BLaER1 (cell line): ENCODE measurements around the gene ANO2.
"Not testable (repeated sequence)": the region's sequence is repeated elsewhere in the genome, so short reads cannot be mapped to it uniquely, and the experiment has no call there.

Experiments used
- H3K27ac ChIP-seq: shearing (Covaris generic); formaldehyde crosslinking; 2 replicates; pipeline ENCODE4 v1.8.1; 2022
- H3K27me3 ChIP-seq: shearing (Covaris generic); formaldehyde crosslinking; 2 replicates; pipeline ENCODE4 v1.8.1; 2022
- H3K36me3 ChIP-seq: shearing (Covaris generic); formaldehyde crosslinking; 2 replicates; pipeline ENCODE4 v1.8.1; 2022
- H3K4me1 ChIP-seq: shearing (Covaris generic); formaldehyde crosslinking; 2 replicates; pipeline ENCODE4 v1.8.1; 2022
- H3K4me2 ChIP-seq: shearing (Covaris generic); formaldehyde crosslinking; 2 replicates; pipeline ENCODE4 v1.8.1; 2022
- H3K4me3 ChIP-seq: shearing (Covaris generic); formaldehyde crosslinking; 2 replicates; pipeline ENCODE4 v1.8.1; 2022
- H3K9ac ChIP-seq: shearing (Covaris generic); formaldehyde crosslinking; 2 replicates; pipeline ENCODE4 v1.8.1; 2022
- H3K9me3 ChIP-seq: shearing (Covaris generic); formaldehyde crosslinking; 2 replicates; pipeline ENCODE4 v1.8.1; 2022
- H4K20me1 ChIP-seq: shearing (Covaris generic); formaldehyde crosslinking; 2 replicates; pipeline ENCODE4 v1.8.1; 2022
- Cebpa-rat ChIP-seq: shearing (Covaris generic); IDR thresholded peaks from 2 replicates; pipeline ENCODE4 v1.8.1; 2022

ANO2 gene

DNA sequence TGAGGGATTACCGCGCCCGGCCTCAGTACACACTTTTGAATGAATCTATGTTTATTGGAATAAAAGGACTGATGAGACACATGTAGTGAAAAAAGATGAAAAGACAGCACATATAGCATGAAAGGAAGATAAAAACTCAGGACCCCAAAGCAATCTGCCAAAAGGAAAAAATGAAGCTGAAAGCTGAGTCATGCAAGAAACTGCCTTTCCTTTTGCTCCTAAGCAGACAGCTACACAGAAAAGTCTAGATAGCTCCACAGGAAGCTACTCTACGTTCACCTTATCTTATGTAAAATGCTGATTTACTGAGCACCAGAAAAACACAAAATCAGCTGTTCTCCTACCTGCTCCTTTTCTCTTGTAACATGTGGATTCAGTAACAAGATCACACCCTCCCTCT lies 384.8 kb downstream of the ANO2 start:
- Histone ChIP-seq H3K9me3 (no peaks in the 10 kb centered on the region), H3K9ac (no peak overlapping the region), H3K27ac (no peak overlapping the region), H3K27me3 (no peaks in the 10 kb centered on the region), H3K4me3 (no peak overlapping the region), H4K20me1 (no peaks in the 10 kb centered on the region), H3K36me3 (no peaks in the 10 kb centered on the region), H3K4me2 (no peak overlapping the region), H3K4me1 (no peaks in the 10 kb centered on the region)
- no peak for TF ChIP-seq Cebpa-rat

DNA sequence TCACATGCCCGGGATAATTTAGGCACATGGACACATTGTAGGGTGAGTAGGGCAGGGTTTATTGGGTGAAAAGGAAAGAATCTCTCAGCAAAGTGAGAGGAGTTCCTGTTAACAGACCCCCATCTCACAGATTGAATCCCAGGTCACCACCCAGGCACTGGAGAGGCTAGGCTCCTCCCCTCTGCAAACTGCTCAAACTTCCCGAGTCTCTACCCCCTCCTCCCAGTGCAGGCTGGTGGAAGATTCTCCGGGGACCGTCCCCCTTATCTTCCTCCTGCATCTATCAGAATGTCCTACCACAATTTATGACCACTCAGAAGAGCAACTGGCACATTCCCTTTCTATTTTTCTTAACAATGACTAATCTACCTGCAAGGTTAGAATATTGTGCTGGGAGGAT lies 387.2 kb downstream of the ANO2 start:
- H3K27me3 ChIP-seq: no peaks in the 10 kb centered on the region
- no peaks in the 10 kb centered on the region for H4K20me1 ChIP-seq
- no peaks in the 10 kb centered on the region for H3K4me1 ChIP-seq
- no peak overlapping the region for H3K4me2 ChIP-seq
- no peak overlapping the region for H3K4me3 ChIP-seq
- H3K9me3 ChIP-seq: no peaks in the 10 kb centered on the region
- H3K36me3 ChIP-seq: no peaks in the 10 kb centered on the region
- TF ChIP-seq Cebpa-rat: no peak
- H3K27ac ChIP-seq: no peak overlapping the region
- no peak overlapping the region for H3K9ac ChIP-seq

DNA sequence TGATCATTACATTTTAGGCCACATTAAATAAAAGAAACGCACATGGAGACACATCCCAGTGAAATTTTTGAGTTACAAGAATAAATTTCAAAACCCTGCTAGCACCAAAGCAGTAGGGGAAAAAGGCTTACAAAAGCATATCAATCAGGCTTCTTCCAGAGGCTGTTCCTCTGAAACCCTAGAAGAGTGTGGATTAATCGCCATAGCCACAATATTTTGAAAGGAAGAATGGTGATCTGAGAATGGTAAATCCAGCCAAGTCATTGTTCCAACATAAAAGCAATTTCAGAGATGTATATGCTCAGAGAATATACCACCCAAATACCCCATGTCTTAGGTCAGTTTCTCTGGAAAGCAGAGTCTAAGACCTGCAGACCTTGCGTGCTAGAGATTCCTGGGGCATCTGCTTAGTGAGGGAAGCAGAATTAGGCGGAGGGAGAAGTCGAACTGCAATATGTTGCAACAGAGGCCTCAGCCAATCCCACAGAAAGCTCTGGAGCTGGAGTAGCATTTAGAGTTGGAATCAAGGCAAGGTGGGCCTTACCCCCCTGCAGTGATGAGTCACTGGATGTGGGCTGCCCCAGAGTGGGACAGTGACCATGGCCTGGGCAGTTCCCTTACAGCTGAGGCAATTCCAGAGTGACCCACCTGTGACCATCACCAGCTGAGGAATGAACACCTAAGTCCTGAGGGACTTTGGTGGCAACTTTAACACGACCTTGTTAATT lies 387.9 kb downstream of the ANO2 start:
- Histone ChIP-seq H3K27me3 (no peaks in the 10 kb centered on the region), H4K20me1 (no peaks in the 10 kb centered on the region), H3K4me2 (no peak overlapping the region), H3K4me3 (no peak overlapping the region), H3K9ac (no peak overlapping the region), H3K36me3 (no peaks in the 10 kb centered on the region), H3K9me3 (no peaks in the 10 kb centered on the region), H3K27ac (no peak overlapping the region), H3K4me1 (no peaks in the 10 kb centered on the region)
- no peak for TF ChIP-seq Cebpa-rat

DNA sequence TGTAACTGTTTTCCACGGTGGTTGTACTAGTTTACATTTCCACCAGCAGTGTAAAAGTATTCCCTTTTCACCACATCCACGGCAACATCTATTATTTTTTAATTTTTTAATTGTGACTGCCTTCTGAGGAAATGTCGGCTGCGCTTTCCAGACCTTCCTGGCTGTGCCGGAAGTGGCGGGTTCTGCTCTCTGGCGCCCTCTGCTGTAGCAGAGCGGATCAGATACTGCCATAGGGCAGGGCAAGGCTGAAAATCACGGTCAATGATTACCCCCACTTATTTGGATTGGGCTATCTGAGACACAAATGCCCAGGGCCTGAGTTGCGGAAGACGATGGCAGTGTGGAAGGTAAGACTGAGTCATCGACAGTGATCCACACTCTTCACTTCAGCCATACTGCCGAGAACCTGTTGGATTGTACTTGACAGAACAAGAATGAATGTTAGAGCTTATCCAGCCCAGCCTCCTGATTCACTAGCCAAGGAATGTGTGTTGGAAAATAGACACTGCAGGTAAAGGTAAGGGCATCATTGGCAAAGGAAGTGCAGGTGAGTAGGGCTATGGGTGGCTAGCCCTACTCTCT lies 388.9 kb downstream of the ANO2 start:
- H3K9ac ChIP-seq: no peak overlapping the region
- no peak overlapping the region for H3K27ac ChIP-seq
- H4K20me1 ChIP-seq: no peaks in the 10 kb centered on the region
- TF ChIP-seq Cebpa-rat: no peak
- no peaks in the 10 kb centered on the region for H3K4me1 ChIP-seq
- H3K36me3 ChIP-seq: no peaks in the 10 kb centered on the region
- no peak overlapping the region for H3K4me3 ChIP-seq
- no peaks in the 10 kb centered on the region for H3K9me3 ChIP-seq
- H3K4me2 ChIP-seq: no peak overlapping the region
- no peaks in the 10 kb centered on the region for H3K27me3 ChIP-seq

DNA sequence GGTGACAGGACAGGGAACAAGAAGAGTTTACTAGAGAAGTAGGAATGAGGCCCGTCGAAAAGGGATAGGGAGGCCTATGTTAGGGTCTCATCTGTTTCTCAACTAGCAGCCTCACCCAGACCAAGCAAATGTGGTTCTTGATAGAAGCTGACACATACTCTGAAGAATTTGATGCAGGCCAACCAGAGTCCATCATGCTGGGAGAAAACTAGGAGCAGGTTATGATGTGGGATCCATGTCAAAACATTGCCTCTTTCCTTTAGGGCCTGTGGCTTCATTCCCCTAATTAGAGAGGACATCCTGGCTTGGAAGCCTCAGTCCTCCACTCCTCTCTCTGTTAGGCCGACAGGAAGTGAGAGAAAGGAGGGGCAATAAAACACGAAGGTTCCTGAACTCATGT lies 390.3 kb downstream of the ANO2 start:
- Histone ChIP-seq H3K9me3 (no peaks in the 10 kb centered on the region), H3K36me3 (no peaks in the 10 kb centered on the region), H3K4me1 (no peaks in the 10 kb centered on the region), H3K27me3 (no peaks in the 10 kb centered on the region), H3K4me2 (no peak overlapping the region), H4K20me1 (no peaks in the 10 kb centered on the region), H3K27ac (no peak overlapping the region), H3K4me3 (no peak overlapping the region), H3K9ac (no peak overlapping the region)
- no peak for TF ChIP-seq Cebpa-rat

DNA sequence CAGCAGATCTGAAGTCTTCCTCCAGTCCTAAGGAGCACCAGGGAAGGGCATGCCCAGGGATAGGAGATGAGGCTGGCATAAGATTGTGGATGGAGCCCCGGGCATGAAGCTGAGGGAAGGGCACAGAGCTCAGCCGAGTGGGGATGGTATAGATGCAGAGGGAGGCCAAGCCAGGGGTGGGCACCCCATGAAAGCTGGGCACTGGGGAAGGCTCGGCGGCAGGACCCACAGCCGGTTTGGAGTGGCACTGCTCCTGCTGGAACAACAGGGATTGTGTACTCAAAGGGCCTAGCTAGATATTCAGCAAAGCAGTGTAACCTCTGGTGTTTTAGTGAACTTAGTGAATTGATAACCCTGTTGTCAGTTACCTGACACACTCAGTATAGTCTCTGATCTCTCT lies 396.0 kb downstream of the ANO2 start:
- Histone ChIP-seq H3K27me3 (no peaks in the 10 kb centered on the region), H4K20me1 (no peaks in the 10 kb centered on the region), H3K4me1 (no peaks in the 10 kb centered on the region), H3K4me3 (no peak overlapping the region), H3K9me3 (peaks cover 4% of the 10 kb centered on the region; the same call in 1 of the 2 replicates), H3K4me2 (no peak overlapping the region), H3K27ac (no peak overlapping the region), H3K36me3 (no peaks in the 10 kb centered on the region), H3K9ac (no peak overlapping the region)
- TF ChIP-seq Cebpa-rat: no peak

DNA sequence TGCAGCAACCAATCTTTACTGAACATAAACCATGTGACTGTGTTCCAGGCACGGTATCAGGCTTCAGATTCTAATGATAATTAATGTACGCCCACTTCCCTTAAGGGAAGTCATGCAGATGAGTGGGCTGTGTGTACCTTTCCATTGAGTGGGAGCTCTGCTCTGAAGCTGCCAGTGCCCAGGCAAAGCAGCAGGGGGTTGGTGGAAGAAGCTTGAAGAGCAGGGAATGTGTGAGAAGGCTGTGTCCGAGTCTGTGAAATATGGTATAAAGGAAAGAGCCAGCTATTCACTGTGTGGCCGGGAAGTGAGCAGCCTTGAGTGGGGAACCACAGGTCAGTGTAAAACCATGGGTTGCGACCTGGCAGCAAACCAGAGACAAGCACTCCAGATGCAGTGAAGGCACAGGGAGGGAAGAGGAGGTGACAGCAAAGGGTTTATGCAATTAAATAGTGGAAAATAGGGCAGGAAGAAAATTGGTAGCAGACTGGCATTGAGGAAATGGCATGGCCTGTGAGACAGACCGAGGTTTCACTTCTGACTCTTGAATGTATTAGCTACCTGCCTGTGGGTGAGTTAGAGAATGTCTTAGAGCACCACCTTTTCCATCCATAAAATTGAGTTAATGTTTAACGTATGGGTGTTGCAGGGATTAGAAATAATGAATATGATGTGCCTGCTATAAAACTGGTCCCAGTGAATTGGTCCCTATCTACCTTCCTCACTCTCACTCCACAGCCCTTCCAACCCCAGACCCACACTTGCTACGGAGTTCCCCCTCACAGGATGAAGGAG lies 396.7 kb downstream of the ANO2 start:
- TF ChIP-seq Cebpa-rat: no peak
- H3K4me2 ChIP-seq: no peak overlapping the region
- H4K20me1 ChIP-seq: no peaks in the 10 kb centered on the region
- no peaks in the 10 kb centered on the region for H3K27me3 ChIP-seq
- peaks cover 4% of the 10 kb centered on the region; the same call in 1 of the 2 replicates for H3K9me3 ChIP-seq
- no peak overlapping the region for H3K9ac ChIP-seq
- no peaks in the 10 kb centered on the region for H3K36me3 ChIP-seq
- H3K4me1 ChIP-seq: no peaks in the 10 kb centered on the region
- H3K4me3 ChIP-seq: no peak overlapping the region
- H3K27ac ChIP-seq: no peak overlapping the region

DNA sequence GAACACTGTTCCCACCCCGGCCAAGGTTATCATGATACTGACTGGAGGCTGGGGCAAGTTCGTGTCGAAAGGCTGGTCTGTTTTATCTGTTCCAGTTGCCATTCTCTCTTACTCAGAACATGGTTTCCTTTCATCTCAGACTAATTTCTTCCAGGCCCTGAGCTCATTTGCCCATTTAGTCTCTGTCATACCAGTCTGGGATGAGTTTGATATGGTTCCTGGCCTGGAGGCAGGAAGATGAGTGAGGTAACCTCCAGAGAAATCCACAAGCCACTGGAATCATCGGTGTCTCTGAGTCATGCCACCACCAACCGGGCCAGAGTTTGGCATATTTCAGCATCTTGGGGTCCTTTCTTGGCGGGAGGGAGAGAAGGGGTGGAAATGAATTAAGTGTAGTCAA lies 398.4 kb downstream of the ANO2 start:
- no peak overlapping the region for H3K4me2 ChIP-seq
- no peak overlapping the region for H3K27ac ChIP-seq
- H3K4me1 ChIP-seq: no peaks in the 10 kb centered on the region
- no peaks in the 10 kb centered on the region for H4K20me1 ChIP-seq
- H3K9me3 ChIP-seq: peaks cover 4% of the 10 kb centered on the region; the same call in 1 of the 2 replicates
- H3K4me3 ChIP-seq: no peak overlapping the region
- H3K27me3 ChIP-seq: no peaks in the 10 kb centered on the region
- no peak for TF ChIP-seq Cebpa-rat
- no peaks in the 10 kb centered on the region for H3K36me3 ChIP-seq
- H3K9ac ChIP-seq: no peak overlapping the region

DNA sequence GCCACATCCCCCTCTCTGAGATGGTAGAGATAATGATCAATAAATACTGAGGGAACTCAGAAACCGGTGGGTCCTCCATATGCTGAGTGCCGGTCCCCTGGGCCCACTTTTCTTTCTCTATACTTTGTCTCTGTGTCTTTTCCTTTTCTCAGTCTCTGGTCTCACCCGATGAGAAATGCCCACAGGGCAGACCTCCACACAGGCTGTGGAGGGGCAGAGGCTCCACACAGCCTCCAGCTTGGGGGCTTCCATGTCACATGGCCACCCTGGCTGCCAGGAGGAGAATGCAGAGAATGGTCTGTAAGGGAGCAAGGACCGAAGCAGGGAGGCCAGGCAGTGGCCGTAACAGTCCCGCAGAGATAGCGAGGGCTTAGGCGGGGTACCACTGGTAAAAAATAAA lies 407.3 kb downstream of the ANO2 start:
- Histone ChIP-seq H3K36me3 (no peaks in the 10 kb centered on the region), H3K27ac (no peak overlapping the region), H3K4me2 (no peak overlapping the region), H3K9me3 (no peaks in the 10 kb centered on the region), H3K9ac (no peak overlapping the region), H4K20me1 (no peaks in the 10 kb centered on the region), H3K27me3 (no peaks in the 10 kb centered on the region), H3K4me1 (no peaks in the 10 kb centered on the region), H3K4me3 (no peak overlapping the region)
- no peak for TF ChIP-seq Cebpa-rat

DNA sequence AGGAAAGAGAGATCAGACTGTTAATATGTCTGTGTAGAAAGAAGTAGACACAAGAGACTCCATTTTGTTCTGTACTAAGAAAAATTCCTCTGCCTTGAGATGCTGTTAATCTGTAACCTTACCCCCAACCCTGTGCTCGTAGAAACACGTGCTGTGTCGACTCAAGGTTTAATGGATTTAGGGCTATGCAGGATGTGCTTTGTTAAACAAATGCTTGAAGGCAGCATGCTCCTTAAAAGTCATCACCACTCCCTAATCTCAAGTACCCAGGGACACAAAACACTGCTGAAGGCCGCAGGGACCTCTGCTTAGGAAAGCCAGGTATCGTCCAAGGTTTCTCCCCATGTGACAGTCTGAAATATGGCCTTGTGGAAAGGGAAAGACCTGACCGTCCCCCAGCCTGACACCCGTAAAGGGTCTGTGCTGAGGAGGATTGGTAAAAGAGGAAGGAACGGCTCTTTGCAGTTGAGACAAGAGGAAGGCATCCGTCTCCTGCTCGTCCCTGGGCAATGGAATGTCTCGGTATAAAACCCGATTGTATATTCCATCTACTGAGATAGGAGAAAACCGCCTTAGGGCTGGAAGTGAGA lies 407.9 kb downstream of the ANO2 start:
- not testable (repeated sequence) for H3K4me3 ChIP-seq, H3K9ac ChIP-seq, H3K4me1 ChIP-seq, H3K27me3 ChIP-seq, H3K36me3 ChIP-seq, H4K20me1 ChIP-seq, H3K27ac ChIP-seq, H3K4me2 ChIP-seq, H3K9me3 ChIP-seq
